HG02571 (cell line): ENCODE data around the gene ARHGEF40.

ENCODE experiments used
- ATAC-seq: cut with Tn5 transposase; IDR thresholded peaks from one replicate; pipeline ENCODE4 v1.9.1; 2021; ENCODE audit warnings: mild to moderate bottlenecking, moderate library complexity; ENCODE audit not compliant: unreplicated experiment

The ARHGEF40 gene

DNA sequence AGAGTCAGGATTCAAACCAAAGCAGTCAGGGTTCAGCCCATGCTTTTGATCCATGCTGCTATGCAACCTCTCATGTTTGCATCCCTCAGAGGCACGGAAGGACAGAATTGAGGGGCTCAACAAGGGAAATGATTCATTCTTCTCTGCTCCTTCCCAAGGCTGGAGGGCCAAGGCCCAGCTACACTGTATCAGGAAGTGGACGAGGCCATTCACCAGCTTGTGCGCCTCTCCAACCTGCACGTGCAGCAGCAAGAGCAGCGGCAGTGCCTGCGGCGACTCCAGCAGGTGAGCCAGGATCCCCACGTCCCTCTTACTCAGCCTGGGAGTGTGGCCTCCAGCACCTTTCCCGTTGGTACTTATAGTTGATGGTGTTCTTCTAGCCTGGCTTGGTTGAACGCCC lies 8.6 kb downstream of the ARHGEF40 start:
- ATAC-seq = no peak

DNA sequence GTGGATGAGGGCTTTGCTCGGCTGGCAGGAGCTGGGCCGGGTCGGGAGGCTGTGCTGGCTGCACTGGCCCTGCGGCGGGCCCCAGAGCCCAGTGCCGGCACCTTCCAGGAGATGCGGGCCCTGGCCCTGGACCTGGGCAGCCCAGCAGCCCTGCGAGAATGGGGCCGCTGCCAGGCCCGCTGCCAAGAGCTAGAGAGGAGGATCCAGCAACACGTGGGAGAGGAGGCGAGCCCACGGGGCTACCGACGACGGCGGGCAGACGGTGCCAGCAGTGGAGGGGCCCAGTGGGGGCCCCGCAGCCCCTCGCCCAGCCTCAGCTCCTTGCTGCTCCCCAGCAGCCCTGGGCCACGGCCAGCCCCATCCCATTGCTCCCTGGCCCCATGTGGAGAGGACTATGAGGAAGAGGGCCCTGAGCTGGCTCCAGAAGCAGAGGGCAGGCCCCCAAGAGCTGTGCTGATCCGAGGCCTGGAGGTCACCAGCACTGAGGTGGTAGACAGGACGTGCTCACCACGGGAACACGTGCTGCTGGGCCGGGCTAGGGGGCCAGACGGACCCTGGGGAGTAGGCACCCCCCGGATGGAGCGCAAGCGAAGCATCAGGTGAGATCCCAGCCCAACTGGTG lies 11.5 kb downstream of the ARHGEF40 start:
- ATAC-seq = no peak

DNA sequence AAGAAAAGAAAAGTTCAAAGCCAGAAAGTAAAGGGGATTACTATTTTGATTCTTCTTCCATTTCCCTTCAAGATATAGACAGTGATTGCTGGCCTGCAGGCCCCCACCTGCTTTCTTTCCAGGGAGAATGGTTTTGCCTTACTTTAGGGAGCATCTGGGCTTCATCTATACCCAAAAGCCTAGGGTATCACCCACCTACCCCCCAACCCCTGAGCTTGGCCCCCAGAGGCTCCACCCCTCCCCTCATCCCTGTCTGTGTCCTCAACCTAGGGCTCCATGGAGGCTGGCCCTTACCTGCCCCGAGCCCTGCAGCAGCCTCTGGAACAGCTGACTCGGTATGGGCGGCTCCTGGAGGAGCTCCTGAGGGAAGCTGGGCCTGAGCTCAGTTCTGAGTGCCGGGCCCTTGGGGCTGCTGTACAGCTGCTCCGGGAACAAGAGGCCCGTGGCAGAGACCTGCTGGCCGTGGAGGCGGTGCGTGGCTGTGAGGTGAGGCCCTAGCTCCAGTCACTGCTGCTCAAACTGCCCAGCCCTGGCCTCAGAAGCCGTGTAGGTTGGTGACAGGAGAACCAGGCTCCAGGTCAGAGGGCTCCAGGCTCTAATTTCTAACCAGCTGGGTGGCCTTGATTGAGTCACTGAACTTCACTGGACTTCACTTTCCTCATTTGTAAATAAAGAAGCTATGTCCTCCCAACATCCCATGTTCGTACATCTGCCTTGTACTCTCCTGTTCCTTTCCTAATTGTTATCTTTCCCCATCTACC lies 13.6 kb downstream of the ARHGEF40 start:
- ATAC-seq = no peak

DNA sequence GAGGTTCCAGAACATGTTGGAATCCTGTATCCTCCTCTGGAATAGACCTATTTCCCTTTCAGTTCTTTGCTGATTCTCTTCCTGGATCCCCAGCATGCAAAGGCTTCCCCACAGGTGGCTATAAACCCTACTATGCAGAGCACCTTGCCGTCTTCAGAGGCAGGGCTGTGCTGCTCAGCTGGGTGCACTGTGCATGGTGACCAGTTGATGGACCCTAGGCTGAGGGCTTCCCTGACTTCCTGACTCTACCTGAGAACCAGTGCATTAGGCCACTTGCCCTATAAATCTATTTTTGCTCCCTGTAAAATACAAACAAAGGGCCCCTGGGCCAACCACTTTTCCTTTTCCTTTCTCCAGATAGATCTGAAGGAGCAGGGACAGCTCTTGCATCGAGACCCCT lies 14.3 kb downstream of the ARHGEF40 start:
- ATAC-seq = no peak

DNA sequence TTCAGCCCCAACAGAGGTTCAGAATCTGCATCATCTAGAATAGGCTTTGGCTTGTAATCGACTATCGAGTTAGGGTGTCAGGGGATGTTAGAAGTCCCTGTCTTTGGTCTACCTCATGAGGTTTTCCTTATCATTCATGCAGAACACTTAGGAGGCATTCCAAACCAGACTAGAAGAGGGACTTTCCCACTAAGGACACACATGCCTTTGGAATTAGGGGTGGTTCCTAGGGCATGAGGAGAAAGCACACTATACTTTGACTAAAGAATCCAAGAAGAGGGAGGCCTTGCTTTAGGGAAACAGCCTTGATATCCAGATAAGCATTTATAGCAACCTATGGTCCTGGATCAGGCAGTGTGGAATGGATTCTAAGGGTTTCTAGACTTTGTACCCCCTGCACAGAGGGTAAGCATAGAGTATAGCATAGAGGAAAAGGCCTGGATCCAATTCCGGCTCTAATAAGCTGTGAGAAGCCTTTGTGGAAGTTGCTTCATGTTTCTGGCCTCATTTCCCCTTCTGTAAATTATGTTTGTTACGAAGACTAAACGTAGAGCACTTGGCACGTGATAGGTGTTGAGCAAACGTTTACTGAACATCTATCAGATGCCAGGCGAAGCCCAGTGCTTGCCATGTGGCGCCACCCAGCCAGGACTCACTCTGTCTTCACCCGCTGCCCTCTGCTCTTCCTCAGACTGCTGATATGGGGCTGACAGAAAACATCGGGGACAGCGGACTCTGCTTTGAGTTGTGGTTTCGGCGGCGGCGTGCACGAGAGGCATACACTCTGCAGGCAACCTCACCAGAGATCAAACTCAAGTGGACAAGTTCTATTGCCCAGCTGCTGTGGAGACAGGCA lies 15.1 kb downstream of the ARHGEF40 start:
- no peak for ATAC-seq

DNA sequence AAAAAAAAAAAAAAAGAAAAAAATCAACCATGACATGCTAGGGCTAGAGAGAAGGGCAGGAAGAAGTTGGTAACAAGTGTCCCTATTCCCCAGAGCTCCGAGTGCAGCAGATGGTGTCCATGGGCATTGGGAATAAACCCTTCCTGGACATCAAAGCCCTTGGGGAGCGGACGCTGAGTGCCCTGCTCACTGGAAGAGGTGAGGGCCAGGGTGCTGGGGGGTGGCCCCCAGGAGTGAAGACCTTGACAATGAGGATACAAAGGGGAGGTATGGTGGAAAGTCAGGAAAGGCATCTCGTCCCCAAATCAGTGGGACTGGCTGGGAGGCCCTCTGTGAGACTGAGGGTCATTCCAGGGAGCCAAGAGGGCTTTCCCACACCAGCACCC lies 16.8 kb downstream of the ARHGEF40 start:
- no peak for ATAC-seq

DNA sequence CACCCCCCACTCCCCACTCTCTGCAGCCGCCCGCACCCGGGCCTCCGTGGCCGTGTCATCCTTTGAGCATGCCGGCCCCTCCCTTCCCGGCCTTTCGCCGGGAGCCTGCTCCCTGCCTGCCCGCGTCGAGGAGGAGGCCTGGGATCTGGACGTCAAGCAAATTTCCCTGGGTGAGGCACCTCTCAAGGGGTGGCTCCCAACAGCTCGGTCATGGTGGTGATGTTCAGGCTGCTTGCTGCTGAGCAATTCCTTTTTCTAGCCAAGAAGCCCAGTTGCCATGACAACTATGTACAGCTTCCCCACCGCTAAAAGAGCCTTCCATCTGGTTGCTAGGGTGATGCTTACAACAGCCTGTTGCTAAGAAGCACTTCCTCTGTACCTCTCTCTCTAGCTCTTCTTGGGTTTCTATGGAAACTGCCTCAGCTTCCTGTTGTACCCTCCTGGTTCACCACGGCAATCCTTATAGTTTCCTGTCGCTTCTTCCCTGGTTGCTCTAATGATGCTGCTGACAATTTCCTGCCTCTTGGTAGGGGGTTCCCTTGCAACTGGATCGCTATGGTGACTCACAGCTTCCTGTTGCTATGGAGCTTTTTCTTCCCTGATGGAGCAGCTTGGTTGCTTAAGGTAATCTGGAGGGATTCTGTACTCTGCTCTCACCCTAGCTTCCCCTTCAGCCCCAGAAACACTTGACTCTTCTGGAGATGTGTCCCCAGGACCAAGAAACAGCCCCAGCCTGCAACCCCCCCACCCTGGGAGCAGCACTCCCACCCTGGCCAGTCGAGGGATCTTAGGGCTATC lies 17.4 kb downstream of the ARHGEF40 start:
- ATAC-seq = no peak

DNA sequence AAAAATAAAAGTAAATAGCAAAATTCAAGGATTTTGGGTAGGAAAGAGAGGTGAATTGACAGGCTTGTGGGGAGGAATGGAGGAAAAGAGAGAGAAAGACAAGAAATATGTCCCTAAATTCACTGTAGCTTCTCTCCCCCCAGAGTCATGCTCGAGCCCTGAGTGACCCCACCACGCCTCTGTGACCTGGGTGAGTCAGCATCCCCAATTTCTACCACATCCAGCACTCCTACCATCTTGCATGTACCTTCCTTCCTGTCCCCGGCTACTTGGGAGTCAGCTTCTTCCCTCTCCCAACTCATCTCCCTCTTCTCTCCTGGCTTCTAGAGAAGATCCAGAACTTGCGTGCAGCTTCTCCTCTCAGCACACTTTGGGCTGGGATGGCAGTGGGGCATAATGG lies 18.6 kb downstream of the ARHGEF40 start:
- no peak for ATAC-seq

DNA sequence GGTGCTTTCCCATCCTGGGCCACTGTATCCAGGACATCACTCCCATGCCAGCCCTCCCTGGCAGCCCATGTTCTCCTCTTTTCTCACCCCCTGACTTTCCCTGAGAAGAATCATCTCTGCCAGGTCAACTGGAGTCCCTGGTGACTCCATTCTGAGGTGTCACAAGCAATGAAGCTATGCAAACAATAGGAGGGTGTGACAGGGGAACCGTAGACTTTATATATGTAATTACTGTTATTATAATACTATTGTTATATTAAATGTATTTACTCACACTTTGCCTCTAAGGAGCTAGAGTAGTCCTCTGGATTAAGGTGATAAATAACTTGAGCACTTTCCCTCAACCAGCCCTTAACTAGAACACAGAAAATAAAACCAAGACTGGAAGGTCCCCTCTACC lies 19.2 kb downstream of the ARHGEF40 start:
- ATAC-seq = no peak

DNA sequence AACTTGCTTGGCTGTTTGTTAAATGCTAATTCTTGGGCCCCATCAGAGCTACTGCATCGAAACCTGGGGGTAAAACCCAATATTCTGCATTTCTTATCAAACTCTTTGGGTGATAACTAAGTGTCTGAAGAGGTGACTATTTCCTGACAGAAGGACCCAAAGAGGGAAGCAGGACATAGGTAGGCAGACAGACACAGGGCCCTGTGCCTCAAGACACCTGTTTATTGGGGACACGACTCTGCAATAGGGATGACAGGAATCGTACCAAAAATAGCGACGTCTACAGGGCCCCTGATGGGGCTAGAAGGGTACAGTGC lies 19.7 kb downstream of the ARHGEF40 start:
- no peak for ATAC-seq

DNA sequence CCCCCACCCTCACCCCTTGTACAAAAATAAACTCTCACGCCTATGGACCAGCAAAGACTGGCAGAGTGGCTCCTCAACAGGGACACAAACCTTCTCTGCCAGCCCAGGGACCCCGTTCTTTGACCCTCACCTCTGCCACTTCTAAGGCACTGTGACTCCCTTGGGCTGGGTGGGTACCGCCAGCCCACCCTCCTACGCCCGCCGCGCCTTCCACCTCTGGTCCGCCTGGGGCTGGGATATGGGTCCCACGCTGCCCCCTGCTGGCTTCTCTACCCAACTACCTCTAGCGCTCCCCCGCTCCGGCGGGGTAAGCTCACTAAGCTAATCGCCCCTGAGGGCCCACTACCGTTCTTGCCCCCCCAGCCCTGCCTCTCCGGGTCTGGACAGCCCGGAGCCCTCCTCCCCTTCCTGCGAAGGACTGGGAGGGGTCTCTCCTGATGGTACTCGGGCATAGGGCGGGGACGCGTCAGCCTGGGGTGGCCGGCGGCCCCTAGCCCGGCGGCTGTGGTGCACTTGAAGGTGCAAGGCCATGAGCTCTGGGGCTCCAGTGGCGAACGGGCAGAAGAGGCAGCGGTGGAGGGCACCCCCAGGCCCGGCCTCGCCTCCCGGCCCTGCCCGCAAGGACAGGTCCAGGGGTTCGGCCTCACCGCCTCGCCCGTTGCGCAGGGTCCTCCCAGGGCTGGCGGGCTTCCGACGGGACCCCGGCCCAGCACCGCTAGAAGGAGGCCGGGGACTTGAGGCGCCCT lies 20.3 kb downstream of the ARHGEF40 start:
- no peak for ATAC-seq

DNA sequence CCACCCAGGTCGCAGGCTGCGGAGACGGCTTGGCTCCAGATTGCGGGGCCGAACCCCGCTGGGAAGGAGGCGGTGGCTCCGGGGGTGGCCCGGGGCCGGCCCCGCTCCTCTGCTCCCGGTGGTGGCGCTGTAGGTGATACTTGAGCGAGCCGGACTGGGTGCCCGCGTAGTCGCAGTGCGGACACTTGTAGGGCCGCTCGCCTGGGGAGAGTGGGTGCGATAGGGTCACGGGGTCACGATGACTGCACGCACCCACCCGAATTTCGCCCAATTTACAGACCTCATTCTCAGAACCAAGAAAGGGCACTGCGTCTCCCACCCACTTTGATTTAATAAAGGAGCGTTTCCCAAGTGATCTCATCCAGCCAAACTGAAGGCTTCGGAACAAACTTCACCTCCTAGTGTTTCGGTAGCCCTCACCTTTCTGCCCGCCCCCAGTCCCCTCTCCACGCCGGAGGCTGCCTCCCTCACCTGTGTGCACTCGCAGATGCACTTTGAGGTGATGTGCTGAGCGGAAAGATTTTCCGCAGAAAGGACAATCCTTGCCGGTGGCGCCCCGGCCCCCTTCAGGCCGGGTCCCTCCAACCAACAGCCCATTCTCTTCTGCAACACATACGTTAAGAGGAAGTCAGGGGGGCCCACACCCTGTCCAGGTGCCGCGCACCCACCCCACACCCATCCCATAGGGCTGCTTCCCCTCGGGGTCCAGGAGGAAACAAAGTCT lies 21.0 kb downstream of the ARHGEF40 start:
- no peak for ATAC-seq

DNA sequence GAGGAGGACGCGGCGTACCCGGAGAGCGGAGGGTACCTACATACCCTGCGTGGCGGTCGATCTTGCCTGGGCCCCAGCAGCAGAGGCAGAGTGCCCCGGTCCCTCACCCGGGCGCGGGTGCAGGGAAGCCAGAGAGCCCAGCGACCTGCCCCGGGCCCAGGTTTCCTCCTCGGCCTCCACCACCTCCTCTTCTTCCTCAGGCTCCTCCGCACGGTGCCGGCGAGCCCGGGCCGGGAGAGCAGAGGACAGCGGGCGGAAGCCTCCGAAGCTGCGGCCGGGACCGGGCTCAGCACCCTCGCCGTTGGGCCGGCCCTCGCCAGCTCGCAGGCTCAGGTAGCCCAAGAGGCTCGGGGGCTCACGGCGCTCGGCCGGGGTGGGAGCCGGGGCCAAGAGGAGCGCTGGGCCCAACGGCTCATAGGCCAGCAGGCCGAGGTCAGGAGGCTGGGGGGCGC lies 21.7 kb downstream of the ARHGEF40 start:
- ATAC-seq = no peak

DNA sequence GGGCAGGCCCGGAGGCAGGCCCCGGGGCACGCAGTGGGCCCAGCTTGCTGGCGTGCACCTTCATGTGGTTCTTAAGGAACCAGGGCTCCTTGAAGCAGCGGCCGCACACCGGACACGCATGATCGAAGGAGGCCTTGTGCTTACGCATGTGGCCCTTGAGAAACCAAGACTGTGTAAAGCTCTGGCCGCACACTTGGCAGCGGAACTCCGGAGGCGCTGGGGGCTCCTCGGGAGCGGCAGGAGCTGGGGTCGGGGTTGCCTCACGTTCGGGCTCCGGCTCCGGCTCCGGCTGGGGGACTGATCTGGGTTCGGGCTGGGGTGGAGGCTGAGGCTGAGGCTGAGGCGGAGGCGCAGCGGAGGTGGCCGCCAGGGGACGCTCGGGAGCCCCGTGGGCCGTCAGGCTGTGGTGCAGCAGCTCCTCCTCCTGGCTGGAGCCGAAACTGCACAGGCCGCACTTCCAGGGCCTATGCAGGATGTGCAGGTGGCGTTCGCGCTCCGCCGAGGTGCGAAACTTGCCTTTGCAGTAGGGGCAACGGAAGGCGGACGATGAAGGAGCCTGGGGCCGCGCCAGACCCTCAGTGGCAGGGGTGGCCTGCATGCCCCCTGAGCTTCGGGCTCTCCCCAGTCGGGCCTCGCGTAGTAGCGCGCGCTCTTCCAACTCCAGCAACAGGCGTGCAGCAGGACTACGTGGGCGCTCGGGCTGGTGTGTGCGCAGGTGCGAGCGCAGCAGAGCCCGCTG lies 22.3 kb downstream of the ARHGEF40 start:
- ATAC-seq = peak; percentile 80

DNA sequence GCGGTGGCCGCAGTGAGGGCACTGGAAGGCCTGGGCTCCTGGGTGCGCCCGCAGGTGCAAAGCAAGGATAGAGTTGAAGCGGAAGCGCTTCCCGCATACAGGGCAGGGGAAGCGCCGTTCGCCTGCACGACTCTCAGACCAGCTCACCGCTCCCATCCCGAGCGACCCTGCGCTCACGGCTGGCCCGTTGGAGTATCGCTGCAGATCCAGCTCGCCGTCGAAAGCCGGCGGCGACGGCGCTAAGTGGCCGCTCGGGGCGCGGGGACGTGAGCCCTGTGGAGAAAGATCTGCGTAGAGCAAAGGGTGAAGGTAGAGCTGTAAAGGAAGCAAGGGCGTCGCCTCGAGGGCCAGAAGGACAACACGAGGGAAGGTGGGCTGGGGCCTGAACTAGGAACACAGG lies 22.9 kb downstream of the ARHGEF40 start:
- no peak for ATAC-seq

DNA sequence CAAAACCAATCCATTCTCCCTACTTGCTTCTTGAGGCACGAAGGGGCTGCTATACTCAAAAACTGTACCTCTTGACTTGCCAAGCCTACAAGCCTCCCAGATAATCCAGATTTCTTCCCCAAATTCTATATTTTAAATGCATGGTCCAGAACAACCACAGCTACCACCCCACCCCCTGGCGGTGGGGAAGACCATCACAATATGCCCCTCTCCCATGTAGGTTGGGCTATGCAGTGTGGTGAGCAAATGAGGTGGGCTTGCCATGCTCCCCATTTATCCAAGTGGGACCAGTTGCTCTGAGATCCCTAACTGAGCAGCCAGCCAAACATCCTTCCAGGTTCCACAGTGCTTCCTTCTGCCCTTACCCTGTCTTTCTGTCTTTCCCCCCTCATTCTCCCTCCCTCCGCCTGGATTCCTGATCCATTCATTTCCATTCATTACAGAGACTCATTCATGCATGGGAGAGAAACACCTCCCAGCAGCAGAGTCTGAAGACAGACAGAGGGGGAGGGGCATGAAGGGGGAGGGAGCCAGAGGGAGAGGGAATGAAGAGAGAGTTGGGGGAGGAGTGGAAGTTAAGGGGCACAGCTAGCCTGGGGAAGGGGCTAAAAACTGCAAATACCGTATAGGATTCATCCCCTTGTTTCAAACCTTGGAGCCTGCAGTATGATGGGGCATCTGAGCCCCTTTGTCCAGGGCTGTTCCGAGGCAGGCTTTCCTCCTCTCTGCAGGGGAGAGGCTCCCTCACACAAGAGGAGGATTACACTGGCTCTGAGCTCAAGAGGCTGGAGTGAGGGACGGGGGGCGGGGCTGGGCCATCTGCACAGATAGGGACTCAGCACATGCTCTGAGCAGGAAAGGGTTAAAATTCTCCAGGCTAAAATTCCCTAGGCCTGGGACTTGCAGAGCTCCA lies 23.9 kb downstream of the ARHGEF40 start:
- ATAC-seq = no peak

DNA sequence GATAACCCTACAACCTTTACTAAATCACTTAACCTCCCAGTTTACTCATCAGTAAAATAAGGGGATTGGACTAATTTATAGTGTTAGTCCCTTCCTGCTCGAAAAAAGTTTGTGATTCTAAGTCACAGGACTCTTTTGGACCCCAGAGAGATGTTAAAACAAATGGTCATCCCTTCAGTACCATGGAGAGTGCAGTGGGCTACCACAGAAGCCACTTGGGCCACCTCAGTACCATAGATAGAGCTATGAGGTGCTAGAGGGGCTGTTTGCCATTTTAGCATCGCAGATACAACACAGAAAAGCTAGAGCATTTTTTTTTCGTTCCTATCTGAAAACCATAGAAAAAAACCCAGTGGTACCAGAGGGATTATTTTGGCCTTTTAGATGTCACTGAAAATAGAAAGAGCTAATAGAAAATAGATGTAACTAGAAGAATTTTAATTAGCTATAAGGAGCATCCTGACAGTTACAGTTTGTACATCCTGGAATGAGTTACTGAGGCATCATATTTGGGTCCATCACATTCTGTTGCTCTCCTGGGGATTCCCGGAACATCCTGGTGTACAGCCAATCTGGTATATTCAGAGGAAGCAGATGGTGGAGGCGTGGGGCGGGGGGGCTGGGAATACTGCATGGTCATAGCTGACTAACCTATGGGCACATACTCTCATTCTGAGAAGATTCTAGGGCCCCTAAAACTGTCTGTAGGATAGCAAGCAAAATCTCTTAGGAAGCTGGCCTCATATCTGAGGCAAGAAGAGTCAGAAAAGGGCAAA lies 25.5 kb downstream of the ARHGEF40 start:
- ATAC-seq = no peak
